MCF 10A (cell line): ENCODE measurements around the gene PER3. TPM values are rescaled to one million over a fixed set of nuclear protein-coding genes. Genes with fewer than 3 reads are reported as not detected.

Experiments used
- BruUV-seq: library from RNA; stranded (reverse); fragments of 400-500 nt; replicated peaks from 2 replicates; lab custom pipeline; 2021; lab: Mats Ljungman, UMichigan
- CTCF ChIA-PET: fragments of 300-600 bp; sonication (Branson Sonifier 250); formaldehyde crosslinking; extraction: SDS; loops from one replicate; lab custom pipeline; 2021; ENCODE audit warnings: antibody characterized with exemption, inconsistent platforms; lab: Yijun Ruan, JAX
- POLR2A ChIA-PET: fragments of 300-600, 350-650 bp; sonication (Branson Sonifier 250); formaldehyde crosslinking; extraction: SDS; loops from one replicate; lab custom pipeline; 2020; ENCODE audit warnings: antibody characterized with exemption, inconsistent platforms; lab: Yijun Ruan, JAX
- DNase-seq: peaks from one replicate; pipeline ENCODE4 v3.0.0-alpha.2; 2018; ENCODE audit not compliant: unreplicated experiment
- H3K27ac Mint-ChIP-seq: one replicate; pipeline ENCODE4 v1.8.0; 2022; ENCODE audit warnings: mild to moderate bottlenecking, low read depth, mixed read lengths; ENCODE audit not compliant: unreplicated experiment
- H3K27me3 Mint-ChIP-seq: one replicate; pipeline ENCODE4 v1.8.0; 2022; ENCODE audit warnings: mixed read lengths; ENCODE audit not compliant: insufficient read depth, unreplicated experiment
- H3K36me3 Mint-ChIP-seq: one replicate; pipeline ENCODE4 v1.8.0; 2022; ENCODE audit warnings: mild to moderate bottlenecking, moderate library complexity, mixed read lengths; ENCODE audit not compliant: insufficient read depth, unreplicated experiment
- H3K4me1 Mint-ChIP-seq: one replicate; pipeline ENCODE4 v1.8.0; 2022; ENCODE audit warnings: mixed read lengths; ENCODE audit not compliant: insufficient read depth, unreplicated experiment
- H3K4me3 Mint-ChIP-seq: one replicate; pipeline ENCODE4 v1.8.0; 2022; ENCODE audit warnings: mild to moderate bottlenecking, moderate library complexity, mixed read lengths; ENCODE audit not compliant: unreplicated experiment
- H3K9me3 Mint-ChIP-seq: one replicate; pipeline ENCODE4 v1.8.0; 2022; ENCODE audit warnings: mixed read lengths; ENCODE audit not compliant: unreplicated experiment
- CTCF ChIP-seq: fragments of 200-600 bp; IDR thresholded peaks from one replicate; pipeline ENCODE4 v1.8.0; 2022; ENCODE audit warnings: antibody characterized with exemption, mild to moderate bottlenecking; ENCODE audit not compliant: unreplicated experiment
- intact Hi-C: fragments of 100-400 bp; cut with micrococcal nuclease; formaldehyde crosslinking; loops from 2 replicates; pipeline ENCODE4 v1.14.1; 2022
- total RNA-seq: library from RNA; stranded (reverse); gene quantifications from 2 replicates; pipeline ENCODE4 v1.2.3, GENCODE V29; 2022

Gene PER3
- total RNA-seq, 1 experiment from 2014 or later, result 0.84 TPM

GRCh38 chr1:7845761-7846160 lies 61.7 kb downstream of the PER3 start:
- Mint-ChIP-seq H3K4me1 (no peaks in the 10 kb centered on the region), H3K9me3 (no peaks in the 10 kb centered on the region), H3K4me3 (no peak overlapping the region), H3K27me3 (no peaks in the 10 kb centered on the region), H3K27ac (no peak overlapping the region), H3K36me3 (no peaks in the 10 kb centered on the region)
- no peak for DNase-seq
- intact Hi-C loops, result no loop called here
- no TSS peak for BruUV-seq
- TF ChIP-seq CTCF, result no peak
- ChIA-PET CTCF (interaction anchor here (0.6 to 1.3 kb wide), 2 partner anchors 38 to 621 kb away, joined by 3 to 4 read pairs; no protein-coding TSS in a partner anchor), POLR2A (interaction anchor here (1.1 kb wide), 1 partner anchor 34 kb away, joined by 3 read pairs; no protein-coding TSS in a partner anchor)

- H3K27me3 Mint-ChIP-seq, result no peaks in the 10 kb centered on the region
- BruUV-seq, result no TSS peak
- DNase-seq, result no peak
- no peaks in the 10 kb centered on the region for H3K36me3 Mint-ChIP-seq
- no peak overlapping the region for H3K27ac Mint-ChIP-seq
- H3K4me3 Mint-ChIP-seq, result no peak overlapping the region
- no peaks in the 10 kb centered on the region for H3K9me3 Mint-ChIP-seq
- POLR2A ChIA-PET, result interaction anchor here (1.1 kb wide), 1 partner anchor 35 kb away, joined by 3 read pairs; no protein-coding TSS in a partner anchor
- no peak for TF ChIP-seq CTCF
- CTCF ChIA-PET, result interaction anchor here (0.7 kb wide), 1 partner anchor 178 kb away, joined by 4 read pairs; no protein-coding TSS in a partner anchor
- intact Hi-C loops, result no loop called here
- no peaks in the 10 kb centered on the region for H3K4me1 Mint-ChIP-seq
Measured at GRCh38 chr1:7846656-7847055, 62.6 kb downstream of the PER3 start.

- DNase-seq, result peak; percentile 58
- ChIA-PET POLR2A (no interaction called here), CTCF (interaction anchor here (0.7 kb wide), 1 partner anchor 179 kb away, joined by 4 read pairs; no protein-coding TSS in a partner anchor)
- Mint-ChIP-seq H3K4me1 (no peaks in the 10 kb centered on the region), H3K36me3 (no peaks in the 10 kb centered on the region), H3K27me3 (no peaks in the 10 kb centered on the region), H3K9me3 (no peaks in the 10 kb centered on the region), H3K27ac (no peak overlapping the region), H3K4me3 (no peak overlapping the region)
- no TSS peak for BruUV-seq
- no peak for TF ChIP-seq CTCF
- intact Hi-C loops, result no loop called here
Measured at GRCh38 chr1:7847599-7847998, 63.5 kb downstream of the PER3 start.

- H3K27ac Mint-ChIP-seq, result no peak overlapping the region
- H3K27me3 Mint-ChIP-seq, result no peaks in the 10 kb centered on the region
- intact Hi-C loops, result no loop called here
- no peaks in the 10 kb centered on the region for H3K4me1 Mint-ChIP-seq
- ChIA-PET CTCF (no interaction called here), POLR2A (no interaction called here)
- no peak for TF ChIP-seq CTCF
- no peaks in the 10 kb centered on the region for H3K36me3 Mint-ChIP-seq
- no peak for DNase-seq
- no TSS peak for BruUV-seq
- no peak overlapping the region for H3K4me3 Mint-ChIP-seq
- no peaks in the 10 kb centered on the region for H3K9me3 Mint-ChIP-seq
Measured at GRCh38 chr1:7850786-7851185, 66.7 kb downstream of the PER3 start.
